Hematopoietic multipotent progenitor cell (in vitro differentiated cells): ENCODE measurements around the gene TSG101. TPM values are rescaled to one million over a fixed set of nuclear protein-coding genes. Genes with fewer than 3 reads are reported as not detected.

ENCODE experiments used
- DNase-seq, 3 donors: peaks; one replicate each; pipeline ENCODE4 v3.0.0-alpha.2; 2011 to 2015; ENCODE audit warnings: low read depth in 2 of 3, low spot score in 2 of 3
- total RNA-seq: library from RNA; depleted of rRNA; stranded (reverse); fragments of >200 nt; gene quantifications from one replicate; pipeline ENCODE4 v1.2.3, GENCODE V29; 2012

Gene TSG101
- total RNA-seq, 1 donor, result 65.4 TPM

DNA sequence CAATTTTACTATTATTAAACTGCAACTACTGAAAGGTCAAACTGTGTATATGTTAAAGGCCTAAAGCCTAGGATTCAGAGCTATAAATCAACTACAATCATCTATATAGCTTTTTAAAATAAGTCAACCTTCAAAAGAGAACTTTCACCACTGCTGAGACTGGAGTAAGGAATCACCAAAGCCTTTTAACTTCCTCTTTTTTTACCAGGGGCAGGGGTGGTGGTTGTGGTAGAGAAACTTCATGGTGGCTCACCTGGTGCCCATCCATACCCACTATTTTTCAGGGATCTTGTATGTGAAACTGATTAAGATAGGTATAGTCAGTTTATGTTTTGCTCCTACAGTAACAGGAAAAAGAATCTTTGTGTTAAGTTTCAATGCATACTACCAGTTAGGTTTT lies 31.5 kb downstream of the TSG101 start:
- DNase-seq, result peak in 2 of 3 donors; percentile 21 to 66

DNA sequence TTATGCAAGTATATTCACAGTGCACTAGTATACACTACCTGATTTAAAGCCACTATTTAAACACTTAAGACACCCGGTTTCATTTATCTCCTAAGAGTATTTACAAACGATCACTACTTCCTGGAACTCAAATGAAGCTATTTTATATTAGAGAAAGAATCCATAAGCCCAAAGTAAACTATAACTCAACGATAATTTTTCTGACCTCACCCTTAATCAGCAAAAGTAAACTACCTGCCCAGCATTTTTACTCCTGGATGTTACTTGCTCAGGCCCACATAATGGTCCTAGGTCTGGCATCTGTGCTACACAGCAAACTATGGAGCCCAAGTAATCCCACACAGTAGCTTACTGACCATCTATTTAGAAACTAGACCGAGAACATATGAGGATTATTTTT lies 33.4 kb downstream of the TSG101 start:
- no peak for DNase-seq

DNA sequence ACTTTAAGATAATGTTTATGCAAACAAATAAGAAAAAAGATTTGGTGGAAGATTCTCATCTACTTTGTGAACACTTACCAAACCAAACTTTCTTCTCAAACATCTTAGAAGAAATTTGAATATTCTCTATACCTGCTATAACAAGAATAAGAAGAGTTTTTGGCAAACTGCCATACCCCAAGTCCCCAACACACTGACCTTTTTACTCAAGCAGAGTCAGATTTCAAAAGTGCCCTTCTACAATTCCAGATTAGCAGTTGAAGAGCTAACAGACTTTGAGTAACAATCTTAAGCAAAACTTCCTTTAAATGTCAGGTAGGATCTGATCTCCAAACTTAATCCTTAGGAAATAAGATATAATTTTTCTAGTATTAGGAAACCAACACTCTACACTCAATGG lies 33.9 kb downstream of the TSG101 start:
- no peak for DNase-seq

DNA sequence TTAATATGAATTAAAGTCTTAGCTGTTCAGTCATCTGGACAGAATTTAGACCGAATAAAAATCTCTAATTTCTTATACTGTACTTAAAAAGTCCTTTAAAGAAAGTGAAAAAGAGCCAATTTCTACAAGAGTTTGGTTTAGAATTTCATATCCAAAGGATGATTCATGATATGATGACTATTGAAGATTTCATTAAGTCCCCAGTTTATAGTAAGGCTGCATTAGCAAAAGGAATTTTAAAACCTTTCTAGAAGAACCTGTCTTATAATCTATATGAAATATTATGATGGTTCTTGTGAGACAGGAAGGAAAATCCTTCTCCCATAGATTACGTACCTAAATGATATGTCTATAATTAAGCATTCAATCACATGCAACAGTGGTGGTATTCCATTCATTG lies 34.8 kb downstream of the TSG101 start:
- DNase-seq, result no peak

DNA sequence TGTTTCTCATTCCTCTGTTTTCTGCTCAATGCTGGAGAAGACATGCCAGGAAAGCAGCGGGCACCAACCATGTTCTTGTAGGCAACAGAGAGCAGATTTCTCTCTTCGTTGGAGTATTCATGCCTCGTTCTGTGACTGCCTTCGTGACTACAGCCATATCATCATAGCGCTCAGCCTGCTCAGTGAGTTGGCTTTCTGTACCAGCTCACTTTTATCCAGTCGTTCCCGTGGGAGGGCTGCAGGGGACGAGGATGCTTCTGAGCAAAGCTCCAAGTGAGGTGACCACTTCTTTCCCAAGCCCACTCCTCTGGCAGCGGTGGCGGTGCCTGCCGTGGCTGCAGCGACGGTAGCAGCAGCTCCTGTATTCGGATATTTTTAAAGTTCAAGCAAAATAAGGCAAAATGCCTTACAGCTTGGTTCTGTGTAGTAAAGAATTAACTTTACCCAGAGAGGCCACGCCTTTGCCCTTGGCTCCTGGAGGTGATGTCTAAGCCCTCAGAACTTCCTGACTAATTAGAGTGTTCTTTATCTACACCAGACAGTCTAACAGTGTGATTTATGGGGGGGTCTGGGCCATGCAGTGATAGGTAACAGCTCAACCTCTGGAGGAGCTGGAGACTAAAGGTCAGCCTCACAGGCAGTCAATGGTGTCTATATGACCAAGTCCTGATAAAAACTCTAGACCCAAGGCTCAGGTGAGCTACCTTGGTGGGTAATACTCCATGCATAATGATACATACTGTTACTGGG lies 35.8 kb downstream of the TSG101 start:
- no peak for DNase-seq

DNA sequence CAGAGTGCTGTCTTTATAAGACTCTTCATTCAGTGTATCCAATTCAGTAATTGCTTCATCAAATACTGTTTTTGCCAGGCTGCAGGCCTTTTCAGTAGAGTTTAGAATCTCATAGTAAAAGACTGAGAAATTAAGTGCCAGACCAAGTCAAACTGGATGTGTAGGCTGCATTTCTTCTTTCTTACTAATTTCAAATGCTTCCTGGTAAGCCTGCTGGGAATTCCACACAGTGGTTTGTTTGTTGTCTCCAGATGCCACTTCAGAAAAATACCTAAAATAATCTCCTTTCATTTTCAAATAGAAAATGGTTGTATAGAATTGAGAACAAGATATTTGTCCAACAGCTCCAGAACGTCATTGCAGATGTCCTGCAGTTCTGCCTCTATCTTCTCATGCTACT lies 36.4 kb downstream of the TSG101 start:
- DNase-seq, result no peak

DNA sequence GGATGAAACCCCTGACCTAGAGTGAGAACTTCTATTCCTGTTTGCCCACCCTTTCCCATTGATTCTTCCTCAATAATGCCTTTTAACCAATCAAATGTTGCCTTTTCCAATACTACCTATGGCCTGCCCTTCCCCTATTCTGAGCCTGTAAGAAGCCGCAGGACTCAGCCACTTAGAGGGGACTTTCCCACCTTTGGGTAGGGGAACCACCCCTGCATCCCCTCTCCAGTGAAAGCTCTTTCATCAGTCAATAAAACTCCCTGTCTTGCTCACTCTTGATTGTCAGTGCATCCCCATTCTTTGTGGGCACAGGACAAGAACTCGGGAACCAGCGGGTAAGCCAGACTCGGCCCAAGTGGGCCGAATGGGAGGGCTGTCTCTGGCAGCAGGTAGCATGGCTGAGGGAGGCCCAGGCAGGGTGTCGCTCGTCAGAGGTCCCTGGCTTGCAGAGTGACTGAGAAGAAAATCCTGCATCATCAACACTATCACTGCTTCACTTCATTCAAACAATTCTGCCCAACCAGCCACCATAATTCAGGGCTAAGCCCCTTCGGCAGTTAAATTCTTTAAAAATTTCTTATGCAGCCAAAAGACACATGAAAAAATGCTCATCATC lies 40.7 kb downstream of the TSG101 start:
- DNase-seq, result no peak

DNA sequence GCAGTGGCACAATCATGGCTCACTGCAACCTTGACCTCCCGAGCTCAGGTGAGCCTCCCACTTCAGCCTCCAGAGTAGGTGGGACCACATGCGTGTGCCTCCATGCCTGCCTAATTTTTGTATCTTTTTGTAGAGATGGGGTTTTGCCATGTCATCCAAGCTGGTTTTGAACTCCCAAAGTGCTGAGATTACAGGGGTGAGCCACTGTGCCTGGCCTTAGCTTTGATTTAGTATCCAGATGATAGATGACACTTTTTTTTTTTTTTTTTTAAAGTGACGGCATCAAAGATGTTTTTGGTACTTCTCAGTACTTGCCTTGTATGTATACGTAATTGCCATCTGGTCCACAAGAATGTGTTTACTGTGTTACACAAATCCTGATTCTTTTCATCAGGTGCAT lies 47.7 kb downstream of the TSG101 start:
- no peak for DNase-seq

DNA sequence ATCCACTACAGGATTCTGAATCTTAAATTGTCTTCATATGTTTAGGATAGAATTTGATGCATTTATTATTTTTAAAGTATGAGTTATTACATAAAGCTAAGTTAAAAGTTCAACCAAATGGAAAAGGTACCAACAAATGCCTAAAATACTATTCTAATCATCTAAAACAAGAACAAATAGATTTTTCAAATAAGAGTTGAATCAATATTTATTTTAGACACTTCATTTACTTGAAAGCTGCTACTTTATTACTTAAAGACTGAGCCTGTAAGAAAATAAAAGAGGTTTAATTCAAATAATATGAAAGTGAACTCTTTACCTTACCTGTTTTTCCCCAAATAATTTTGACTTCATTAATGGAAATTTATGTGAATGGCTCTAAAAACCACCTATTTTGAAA lies 54.2 kb downstream of the TSG101 start:
- DNase-seq, result no peak

DNA sequence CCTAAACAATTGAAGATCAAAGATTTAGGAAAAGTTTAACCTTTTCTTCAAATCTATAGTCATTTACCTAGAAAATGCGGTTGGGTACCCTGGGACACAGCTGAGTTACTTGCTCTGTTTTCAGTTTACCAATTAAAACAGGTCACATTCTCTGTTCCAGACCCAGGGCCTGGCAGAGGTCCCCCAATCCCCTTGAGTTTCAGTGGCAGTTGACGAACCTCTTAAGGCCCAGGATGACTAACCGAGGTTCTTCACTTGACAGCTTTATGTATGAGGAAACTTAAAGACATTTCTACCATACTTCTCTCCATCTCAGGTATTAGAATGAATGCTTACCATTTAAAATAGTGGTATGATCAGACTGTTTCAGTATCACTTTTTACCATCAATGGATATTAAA lies 54.7 kb downstream of the TSG101 start:
- no peak for DNase-seq

DNA sequence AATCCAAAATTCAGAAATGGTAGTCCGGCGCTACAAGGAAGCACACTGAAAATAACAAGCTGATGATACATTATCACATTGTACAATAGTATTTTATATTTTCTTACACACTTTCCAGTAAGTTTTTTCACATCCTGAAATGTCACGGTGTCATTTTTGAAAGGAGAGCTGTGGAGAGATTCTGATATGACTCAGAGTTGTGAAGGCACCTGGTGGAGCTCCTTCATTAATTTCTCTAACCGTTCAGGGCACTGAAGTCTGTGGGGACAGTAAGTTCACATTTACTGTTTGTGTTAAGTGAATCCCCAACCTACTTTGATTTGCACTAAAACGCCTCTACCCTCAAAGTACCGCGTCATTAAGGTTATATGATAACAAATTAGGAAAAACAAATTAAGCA lies 57.8 kb downstream of the TSG101 start:
- no peak for DNase-seq

DNA sequence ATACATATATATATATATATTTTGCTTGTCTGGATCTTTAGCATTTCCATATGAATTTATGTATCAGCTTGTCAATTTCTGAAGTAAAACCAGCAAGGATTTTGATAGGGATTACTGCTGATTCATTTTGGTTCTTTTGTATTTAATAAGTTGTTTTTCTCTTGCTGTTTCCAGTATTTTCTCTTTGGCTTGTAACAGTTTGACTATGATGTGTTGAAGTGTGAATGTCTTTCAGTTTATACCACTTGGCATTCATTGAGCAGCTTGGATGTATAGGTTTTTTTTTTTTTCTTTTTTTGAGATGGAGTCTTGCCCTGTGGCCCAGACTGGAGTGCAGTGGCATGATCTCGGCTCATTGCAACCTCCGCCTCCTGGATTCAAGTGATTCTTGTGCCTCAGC lies 58.7 kb downstream of the TSG101 start:
- no peak for DNase-seq

DNA sequence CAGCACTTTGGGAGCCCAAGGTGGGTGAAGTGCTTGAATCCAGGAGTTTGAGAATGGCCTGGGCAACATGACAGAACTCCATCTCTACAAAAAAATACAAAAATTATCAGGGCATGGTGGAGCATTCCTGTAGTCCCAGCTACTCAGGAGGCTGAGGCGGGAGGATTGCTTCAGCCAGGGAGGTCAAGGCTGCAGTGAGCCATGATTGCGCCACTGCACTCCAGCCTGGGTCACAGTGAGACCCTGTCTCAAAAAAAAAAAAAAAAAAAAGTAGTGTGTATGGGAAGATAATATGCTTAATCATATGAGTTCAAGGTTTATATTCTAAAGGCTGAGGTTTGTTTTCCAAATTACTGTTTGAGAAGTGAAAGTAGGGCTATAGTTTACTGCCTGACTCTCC lies 60.3 kb downstream of the TSG101 start:
- DNase-seq, result no peak

DNA sequence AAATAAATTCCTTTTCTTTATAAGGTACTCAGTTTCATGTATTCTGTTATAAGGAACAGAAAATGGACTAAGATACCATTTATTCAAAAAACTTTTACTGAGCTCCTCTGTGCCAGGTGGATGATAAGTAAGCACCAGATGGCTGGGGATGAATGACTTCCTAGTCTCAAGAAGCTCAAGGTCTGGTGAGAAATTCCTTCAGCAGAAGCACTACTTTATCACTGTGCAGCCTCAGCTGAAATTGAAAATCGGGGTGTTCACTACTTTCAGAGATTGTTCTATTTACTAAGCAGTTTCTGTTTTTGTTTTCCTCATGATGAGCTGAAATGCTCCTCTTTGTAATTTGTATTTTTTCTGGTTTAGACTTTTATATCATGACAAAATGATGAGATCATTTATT lies 63.3 kb downstream of the TSG101 start:
- DNase-seq, result no peak

DNA sequence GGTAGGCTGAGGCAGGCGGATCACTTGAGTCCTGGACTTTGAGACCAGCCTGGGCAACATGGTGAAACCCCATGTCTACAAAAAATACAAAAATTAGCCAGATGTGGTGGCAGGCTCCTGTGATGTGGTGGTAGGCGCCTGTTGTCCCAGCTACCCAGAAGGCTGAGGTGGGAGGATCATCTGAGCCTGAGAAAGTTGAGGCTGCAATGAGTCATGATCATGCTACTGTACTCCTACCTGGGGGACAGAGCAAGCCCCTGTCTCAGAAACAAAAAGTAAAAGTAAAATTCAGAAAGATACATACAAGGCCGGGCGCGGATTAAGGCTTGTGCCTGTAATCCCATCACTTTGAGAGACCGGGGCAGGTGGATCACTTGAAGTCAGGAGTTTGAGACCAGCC lies 64.8 kb downstream of the TSG101 start:
- DNase-seq, result no peak

DNA sequence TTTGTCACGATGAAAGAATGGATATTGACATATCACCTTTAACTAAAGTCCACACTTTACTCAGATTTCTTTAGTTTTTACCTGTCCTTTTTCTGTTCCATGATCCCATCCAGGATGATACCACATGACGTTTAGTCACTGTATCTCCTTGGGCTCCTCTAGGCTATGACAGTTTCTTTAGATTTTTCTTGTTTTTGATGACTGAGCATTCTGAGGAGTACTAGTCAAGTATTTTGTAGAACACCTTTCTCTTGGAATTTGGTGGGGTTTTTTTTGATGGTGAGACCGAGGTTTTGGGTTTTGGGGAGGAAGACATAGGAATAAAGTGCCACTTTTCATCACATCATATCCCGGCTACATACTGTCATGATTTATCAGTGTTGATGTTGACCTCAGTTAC lies 67.1 kb downstream of the TSG101 start:
- no peak for DNase-seq

DNA sequence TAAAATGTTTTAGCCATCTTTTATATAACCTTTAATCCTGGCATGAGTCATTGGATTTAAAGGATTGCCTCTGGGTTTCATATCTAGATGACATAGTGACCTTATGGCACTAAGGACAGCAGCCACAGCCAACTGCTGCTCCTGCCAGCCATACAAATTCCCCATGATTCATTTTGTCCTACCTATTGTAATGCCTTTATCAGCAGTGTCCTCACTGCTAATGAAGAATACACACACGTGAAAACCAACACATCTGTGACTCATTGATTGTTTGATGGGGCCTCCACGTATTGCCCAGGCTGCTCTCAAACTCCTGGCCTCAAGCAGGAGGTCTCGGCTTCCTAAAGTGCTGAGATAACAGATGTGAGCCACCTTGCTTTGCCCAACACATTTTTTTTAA lies 69.3 kb downstream of the TSG101 start:
- DNase-seq, result no peak

DNA sequence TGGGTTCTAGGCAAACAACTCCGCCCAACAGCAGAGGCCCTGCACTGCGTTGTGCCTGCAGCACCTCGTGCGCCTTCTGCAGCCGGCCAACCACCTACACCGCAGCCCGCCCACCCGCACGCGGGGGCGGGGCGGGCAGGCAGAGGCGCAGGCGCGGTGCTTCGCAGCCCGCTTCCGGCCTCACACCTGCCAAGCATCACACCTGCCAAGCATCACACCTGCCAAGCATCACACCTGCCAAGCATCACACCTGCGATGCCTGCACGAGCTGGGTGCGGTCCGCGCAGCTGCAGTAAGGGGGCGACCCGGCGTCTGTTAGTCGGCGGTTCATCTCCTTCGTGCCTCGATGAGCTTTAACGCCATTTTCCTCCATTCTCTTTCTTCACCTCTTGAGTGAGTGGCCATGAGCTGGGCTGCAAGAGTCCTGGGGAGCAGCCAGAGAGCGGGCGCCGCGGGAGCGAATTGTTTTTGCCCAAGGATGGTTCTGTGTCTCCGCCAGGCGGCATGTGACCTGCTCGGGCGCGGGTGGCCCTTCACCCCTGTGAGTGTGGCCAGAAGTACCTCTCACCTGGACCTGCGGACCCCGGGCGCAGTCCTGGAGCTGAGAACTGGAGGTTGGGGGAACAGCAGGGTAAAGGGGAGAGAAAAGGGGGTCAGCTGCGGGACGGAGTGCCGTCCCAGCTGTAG lies 70.9 kb downstream of the TSG101 start, which contains the start of gene LDHAL6A:
LDHAL6A (plus strand) TSS at position 171 of the 687 bp plus-strand sequence. CDS start 825 bp downstream, outside the sequence.
- no peak for DNase-seq

DNA sequence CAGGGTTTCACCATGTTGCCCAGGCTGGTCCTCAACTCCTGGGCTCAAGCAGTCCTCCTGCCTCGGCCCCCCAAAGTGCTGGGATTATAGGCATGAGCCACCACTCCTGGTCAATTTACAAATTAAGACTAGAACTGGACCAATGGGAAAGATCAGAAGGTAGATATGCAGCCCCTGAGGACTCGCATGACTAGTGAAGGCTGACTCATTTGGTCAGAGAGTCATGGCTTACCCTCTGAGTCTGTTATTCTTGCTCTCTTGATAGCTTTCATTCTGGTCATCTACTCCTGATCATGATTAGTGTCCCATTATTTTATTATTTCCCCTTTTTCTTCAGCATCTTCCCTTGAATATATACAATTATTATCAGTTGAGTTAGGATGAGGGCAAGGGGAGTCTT lies 73.8 kb downstream of the TSG101 start:
- DNase-seq, result no peak

DNA sequence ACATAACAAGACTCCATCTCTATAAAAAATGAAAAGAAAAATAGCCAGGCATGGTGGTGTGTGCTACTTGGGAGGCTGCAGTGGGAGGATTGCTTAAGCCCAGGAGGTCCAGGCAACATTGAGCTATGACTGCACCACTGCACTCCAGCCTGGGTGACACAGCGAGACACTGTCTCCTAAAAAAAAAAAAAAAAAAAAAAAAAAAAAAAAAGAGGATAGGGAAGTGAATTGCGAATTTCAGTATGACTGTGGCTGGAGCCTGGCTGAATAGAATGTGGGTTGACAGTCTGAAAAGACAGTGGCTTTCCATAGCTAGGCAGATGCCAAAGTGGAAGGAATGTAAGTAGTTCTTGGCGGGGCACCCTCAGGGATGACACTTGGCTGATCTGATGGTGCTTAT lies 77.5 kb downstream of the TSG101 start:
- peak in 1 of 3 donors; percentile 4 for DNase-seq

DNA sequence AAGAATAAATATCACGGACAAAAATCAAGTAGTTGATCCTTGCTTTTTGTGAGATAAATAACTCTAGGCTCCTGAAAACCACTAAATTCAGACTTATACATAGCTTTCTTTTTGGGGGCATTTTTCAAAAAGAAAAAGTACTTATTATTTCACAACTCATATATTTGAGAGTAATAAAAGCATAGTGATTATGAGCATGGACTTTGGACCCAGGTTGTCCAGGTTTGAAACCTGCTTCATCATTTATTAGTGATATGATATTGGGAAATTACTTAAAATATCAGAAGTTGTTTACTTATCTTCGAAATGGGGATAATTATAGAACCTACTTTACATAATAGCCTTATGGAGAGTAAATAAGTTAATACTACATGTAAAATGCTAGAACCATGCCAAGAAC lies 88.1 kb downstream of the TSG101 start:
- DNase-seq, result no peak
